NCI-H524 treated with DMSO at 0.1 percent for 48 hours (cell line): Measurements from ENCODE around the gene TRIM54.

Experiments used
- DNase-seq: peaks from one replicate; lab custom pipeline; 2025; lab: John Stamatoyannopoulos, UW

The TRIM54 gene, protein sequence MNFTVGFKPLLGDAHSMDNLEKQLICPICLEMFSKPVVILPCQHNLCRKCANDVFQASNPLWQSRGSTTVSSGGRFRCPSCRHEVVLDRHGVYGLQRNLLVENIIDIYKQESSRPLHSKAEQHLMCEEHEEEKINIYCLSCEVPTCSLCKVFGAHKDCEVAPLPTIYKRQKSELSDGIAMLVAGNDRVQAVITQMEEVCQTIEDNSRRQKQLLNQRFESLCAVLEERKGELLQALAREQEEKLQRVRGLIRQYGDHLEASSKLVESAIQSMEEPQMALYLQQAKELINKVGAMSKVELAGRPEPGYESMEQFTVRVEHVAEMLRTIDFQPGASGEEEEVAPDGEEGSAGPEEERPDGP

DNA sequence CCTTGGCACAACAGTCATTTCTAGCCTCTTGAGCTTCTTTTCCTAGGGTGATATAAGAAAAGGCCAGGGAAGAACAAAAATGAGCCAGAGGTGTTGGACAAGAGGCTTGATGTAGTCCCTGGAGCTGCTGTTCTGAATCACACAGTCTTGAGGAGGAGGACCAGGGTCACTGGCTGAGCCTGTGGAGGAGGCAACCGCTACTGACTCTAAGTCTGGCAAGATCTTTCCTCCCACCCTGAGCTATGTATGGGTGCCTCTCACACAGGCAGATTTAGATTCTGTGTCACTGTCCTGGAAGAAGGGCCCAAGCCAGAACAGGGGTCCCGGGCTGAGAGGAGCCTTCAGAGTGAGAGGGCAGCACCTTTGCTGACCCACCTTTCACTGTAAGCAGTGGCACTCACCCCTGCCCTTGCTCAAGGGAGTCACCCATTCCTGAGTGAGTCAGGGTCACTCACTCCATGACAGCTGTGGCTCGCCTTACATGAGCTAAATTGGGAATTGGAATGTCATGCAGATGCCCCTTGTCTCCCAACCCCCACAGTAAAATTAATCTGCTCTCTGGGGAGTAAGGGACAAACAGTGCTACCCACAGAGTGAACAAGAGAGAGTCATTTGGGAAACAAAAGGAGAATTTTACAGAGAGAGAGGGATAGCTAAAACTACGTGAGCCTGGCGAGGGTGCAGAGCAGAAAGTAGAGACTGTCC lies at the start of gene TRIM54:
Gene TRIM54, plus strand, starts transcription at position 575 of the 705 bp plus-strand sequence. CDS start 303 bp downstream, outside the sequence.
- no peak for DNase-seq

DNA sequence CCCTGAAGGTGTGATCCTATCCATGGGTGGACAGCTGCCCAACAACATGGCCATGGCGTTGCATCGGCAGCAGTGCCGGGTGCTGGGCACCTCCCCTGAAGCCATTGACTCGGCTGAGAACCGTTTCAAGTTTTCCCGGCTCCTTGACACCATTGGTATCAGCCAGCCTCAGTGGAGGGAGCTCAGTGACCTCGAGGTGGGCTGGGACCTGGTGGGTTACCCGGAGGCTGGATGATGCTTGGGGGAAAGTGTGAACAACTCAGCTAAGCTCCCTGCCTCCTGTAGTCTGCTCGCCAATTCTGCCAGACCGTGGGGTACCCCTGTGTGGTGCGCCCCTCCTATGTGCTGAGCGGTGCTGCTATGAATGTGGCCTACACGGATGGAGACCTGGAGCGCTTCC lies 48.9 kb upstream of the TRIM54 start:
- DNase-seq: no peak

DNA sequence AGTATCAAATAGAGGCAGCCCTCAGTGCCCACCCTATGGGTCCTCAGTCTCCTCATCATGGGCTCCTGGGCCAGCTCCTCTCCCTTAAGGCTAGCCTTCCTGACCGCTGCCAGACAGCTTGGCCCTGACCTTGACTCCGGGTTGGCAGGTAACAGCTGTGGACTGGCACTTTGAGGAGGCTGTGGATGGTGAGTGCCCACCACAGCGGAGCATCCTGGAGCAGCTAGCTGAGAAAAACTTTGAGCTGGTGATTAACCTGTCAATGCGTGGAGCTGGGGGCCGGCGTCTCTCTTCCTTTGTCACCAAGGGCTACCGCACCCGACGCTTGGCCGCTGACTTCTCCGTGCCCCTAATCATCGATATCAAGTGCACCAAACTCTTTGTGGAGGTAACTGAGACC lies 46.1 kb upstream of the TRIM54 start:
- no peak for DNase-seq

DNA sequence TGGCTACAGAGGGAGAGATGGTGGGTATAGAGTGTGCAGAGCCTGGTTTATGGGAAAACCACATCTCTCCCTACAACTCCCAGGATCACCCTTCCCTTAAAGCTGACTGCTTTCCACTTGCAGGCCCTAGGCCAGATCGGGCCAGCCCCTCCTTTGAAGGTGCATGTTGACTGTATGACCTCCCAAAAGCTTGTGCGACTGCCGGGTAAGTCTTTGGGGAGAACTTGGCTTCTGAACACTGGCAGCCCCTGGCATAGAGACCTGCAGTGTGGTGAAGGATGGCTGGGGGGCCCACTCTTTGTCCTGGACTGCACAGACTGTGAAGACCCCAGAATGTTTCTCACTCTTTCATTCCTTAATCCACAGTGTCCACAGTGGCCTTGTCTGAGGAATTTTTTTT lies 45.6 kb upstream of the TRIM54 start:
- DNase-seq: no peak

DNA sequence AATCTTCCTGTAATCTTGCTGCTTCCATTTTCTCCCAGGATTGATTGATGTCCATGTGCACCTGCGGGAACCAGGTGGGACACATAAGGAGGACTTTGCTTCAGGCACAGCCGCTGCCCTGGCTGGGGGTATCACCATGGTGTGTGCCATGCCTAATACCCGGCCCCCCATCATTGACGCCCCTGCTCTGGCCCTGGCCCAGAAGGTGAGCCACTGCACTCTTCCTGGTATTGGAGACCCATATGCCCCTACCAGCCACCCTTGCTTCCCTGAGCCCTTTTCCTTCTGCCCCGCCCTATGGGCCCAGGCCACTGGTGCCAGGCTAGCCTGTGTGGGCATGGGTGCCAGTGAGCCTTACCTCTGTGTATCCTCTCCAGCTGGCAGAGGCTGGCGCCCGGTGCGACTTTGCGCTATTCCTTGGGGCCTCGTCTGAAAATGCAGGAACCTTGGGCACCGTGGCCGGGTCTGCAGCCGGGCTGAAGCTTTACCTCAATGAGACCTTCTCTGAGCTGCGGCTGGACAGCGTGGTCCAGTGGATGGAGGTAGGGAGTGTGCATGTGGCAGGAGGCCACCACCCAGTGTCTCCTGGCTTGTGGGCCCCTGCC lies 44.8 kb upstream of the TRIM54 start:
- DNase-seq: no peak

DNA sequence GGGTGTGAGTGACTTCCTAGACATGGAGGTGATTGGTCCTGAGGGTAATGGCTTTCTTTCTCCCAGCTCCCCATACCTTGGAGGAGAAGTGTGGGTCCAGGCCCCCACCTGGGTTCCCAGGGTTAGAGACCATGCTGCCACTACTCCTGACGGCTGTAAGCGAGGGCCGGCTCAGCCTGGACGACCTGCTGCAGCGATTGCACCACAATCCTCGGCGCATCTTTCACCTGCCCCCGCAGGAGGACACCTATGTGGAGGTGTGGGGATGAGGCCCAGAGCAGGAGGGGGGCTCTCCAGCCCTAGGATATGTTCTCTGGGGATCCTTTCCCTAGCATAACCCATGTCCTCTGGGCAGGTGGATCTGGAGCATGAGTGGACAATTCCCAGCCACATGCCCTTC lies 43.3 kb upstream of the TRIM54 start:
- no peak for DNase-seq

DNA sequence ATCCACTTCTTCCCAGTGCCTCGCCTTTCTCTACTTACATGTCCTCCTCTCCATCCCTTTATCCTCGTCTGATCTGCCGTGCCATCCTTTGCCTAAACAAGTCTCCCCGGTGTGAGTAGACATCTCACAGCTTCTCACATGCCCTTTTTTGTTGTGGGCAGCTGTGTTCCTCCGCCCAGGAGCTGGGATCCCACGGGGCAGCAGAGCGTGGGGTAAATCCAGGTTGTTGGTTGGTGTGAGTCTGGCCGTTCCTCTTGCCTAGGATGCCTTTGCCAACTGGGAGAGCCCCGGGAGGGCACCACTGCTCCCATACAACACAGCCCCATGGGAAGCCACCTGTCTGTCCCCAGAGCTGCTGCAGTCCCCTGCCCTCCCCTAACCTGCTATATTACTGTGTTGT lies 41.8 kb upstream of the TRIM54 start:
- no peak for DNase-seq

DNA sequence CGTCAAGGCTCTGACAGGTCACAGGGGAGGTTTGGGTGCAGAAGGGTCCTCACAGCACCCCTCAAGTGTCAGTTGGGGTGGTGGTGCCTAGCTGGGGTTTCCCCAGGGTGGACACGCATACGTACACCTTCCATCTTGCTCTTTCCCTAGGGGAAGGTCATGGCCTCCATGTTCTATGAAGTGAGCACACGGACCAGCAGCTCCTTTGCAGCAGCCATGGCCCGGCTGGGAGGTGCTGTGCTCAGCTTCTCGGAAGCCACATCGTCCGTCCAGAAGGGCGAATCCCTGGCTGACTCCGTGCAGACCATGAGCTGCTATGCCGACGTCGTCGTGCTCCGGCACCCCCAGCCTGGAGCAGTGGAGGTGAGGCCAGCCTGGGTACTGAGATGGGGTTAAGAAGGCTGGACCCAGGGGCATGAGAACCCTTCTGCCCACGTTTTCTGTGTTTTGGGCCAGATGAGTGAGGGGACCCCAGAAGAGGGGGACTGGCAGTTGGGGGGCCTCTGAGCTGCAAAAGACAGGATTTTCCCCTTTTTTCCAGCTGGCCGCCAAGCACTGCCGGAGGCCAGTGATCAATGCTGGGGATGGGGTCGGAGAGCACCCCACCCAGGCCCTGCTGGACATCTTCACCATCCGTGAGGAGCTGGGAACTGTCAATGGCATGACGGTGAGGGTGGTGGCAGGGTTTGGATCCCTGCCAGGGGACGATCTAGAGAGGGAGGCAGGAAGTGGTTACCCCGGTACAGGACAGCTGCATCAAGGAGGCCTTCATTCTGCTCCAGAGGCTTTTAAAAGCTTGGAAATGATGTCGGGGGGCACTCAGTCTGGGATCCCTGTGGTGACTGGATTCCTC lies 40.2 kb upstream of the TRIM54 start:
- no peak for DNase-seq

DNA sequence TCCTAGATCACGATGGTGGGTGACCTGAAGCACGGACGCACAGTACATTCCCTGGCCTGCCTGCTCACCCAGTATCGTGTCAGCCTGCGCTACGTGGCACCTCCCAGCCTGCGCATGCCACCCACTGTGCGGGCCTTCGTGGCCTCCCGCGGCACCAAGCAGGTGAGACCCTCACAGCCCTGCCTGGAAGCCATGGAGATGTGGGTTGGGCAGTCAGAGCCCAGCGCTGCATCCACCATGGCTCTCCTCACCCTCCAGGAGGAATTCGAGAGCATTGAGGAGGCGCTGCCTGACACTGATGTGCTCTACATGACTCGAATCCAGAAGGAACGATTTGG lies 39.6 kb upstream of the TRIM54 start:
- no peak for DNase-seq

DNA sequence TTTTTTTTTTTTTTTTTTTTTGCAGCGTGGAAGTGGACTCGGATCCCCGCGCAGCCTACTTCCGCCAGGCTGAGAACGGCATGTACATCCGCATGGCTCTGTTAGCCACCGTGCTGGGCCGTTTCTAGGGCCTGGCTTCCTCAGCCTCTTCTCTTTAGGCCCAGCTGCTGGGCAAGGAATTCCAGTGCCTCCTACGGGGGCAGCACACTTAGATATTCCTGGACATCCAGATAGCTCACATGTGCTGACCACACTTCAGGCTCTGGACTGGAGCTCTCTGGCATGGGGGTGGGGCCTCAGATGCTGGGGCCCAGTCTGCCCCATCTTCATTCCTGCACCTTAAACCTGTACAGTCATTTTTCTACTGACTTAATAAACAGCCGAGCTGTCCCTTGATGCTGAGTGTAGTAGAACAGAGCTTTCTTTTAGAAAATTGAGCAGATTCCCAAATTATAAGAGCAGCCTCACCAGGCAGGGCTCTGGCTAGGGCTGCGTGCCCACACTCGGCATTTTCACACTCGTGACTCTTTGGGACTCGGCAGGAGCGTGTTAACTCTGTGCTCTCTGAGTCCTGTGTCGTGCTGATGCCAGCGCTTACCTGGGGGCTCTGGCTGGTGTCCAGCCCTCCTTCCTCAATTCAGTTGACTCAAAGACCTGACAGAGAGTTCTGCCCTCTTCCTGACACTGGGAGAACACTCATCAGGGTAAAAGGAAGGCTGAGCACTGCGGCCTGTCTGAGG lies 38.7 kb upstream of the TRIM54 start:
- no peak for DNase-seq

DNA sequence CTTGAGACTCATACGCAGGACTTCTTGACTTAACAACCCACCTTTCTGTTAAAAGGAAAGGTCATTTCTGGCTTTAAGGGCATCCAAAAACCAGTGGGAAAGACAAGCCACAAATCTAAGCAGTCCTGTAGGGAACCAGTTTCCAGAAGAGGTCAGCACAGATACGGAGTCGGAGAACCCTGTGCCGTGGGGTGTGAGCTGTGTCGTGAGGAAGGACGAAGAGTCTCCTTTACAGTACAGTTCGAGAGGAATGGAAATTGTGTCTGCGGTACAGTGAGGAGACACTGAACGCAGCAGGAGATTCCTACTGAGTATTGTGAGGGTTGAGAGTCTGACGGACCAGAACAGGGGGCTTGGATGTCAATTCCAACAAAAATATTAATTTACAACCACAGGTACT lies 37.1 kb upstream of the TRIM54 start:
- no peak for DNase-seq

DNA sequence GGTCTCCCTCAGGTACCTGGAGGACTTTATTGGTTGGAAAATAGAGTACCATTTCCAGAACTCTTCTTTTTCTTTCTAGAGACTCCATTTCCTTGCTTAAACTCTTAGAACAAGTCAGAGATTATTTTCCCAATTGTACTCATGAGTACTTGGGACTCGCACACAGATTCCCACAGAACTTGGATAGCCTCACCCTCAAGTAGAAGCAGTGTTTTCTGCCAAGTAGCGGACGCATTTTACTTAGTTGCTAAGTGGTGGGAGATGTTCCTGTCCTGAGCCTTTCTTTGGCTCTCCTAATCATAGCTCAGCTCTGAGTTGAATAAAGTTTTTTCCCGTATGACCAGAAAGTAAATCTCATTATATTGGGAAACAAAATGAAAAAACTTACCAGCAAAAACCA lies 36.6 kb upstream of the TRIM54 start:
- no peak for DNase-seq

DNA sequence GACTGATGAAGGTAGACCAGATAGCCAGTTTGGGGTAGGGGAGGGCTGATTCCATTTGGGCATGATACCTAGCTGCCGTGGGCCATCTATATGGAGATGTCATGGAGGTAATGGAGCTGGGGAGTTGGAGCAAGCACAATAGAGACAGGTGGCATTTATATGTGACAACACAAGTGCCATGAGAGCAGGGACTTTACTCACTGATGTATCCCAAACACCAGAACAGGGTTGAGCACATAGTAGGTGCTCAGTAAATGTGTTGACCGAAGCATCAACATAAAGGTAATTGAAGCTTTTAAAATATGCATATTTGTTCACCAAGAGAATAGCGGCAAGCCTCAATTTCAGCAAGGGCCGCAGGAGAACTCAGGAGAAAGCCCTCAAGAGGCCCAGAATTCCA lies 34.3 kb upstream of the TRIM54 start:
- no peak for DNase-seq

DNA sequence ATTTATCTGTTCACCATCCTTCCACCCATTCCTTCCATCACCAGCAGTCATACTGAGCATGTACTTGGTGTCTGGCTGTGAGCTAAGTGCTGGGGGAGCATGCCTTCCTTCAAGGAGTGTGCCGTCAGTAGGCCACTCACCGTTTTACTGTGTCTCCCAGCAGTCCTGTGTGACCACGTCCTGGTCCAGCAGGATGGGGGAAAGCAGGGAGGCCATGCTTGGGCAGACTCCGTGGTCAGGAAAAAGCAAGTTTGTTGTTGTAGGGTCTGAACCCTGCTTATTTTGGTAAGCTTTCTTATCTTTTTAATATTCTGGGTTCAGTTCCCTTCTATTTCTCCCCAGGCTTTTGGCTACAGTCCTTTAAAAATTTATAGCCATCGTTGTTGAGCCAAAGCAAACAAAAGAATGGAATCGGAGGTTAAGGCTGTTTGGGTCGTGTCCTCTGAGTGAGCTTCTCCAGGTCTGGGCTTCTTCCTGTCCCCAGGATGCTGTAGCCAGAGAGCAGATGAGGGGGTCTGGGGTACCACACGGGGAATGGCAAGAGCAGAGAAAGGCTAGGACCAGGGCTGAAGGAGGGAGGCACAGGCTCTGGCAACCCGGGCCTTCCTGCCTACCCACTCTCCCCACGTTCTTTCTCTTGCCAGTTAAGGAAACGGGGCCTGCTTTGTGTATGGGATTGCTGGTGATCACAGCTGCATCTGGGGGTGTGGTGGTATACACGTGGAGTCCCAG lies 32.9 kb upstream of the TRIM54 start:
- DNase-seq: no peak

DNA sequence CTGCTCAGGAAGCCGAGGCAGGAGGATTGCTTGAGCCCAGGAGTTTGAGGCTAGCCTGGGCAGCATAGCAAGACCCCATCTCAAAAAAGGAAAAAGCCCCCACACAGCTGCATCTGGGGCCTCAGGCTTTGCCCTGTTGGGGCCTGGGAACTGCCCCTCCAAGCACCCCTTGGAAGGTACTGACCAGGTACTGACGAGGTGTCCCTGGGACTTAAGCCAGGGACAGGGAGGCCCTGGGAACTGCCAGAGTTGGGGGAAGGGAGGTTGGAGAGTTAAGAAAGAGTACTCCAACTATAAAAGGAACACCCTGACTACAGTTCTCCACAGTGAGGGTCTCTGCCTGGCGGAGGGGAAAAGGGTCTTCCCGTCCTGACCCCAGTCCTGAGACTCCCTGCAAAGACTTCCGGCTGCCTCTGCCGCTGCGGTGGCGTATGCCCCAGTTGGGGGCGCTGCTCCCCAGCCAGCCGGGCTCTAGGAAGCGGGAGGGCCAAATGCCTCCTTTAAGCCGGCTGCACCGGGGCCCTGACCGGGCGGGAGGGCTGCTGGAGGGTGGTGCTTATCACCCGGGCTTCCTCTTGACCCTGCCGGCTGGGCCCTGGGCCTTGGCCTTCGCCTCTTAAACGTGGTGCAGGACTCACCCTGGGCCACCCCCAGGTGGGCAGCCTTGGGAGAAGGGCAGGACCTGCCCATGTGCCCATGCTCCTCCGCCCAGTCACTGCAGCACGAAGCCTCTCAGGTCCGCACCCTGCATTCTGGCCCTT lies 32.2 kb upstream of the TRIM54 start:
- no peak for DNase-seq

DNA sequence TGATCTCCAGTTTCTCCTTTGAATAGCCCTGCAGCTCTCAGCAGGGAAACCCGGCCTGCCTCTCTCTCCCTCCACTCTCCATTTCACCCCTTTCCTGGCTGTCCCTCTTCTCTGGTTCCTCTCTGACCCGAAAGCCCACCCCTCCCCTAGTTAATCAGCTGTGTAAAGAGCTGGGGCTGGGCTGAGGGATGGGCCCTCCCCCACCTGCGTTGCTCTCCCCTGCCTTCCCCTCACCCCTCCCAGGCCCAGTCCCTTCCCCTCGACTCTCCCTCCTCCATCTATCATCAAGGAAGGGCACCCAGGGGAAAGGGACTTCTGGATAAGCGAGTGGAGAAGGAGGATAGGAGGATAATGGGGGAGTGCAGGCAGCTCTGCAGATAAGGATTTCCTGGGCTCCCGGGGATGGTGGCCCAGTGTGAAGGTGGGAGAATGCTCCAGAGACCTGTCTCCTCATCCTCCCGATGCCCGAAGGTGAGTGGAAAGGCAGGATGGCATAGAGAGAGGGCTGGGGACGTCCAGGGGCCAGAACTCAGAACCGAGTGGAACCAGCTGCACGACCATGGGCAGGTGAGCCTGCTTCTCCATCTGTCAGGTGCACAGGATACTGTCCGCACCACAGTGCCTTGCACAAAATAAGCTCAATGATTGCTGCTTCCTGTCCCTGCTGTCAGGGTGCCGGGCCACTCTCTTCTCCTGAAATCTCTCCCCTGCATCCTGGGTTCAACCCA lies 31.4 kb upstream of the TRIM54 start:
- no peak for DNase-seq

DNA sequence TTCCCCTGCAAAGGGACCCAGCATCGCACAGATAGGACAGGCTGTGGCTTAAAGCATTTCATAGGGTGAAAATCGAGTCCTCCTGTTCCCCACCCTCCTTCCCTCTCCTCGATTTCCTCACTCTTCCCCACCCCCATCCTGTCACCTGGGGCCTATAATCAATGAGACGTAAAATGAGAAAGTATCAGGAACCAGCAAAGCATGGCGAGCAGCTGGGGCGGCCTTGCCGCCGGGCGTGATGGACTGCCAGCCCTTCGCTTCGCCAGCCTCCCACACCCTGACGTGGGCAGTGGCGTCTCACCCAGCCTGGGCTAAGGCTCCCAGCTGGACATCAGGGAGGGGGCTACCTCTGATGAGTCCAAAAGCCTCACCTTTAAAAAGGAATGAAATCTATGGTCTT lies 30.5 kb upstream of the TRIM54 start:
- DNase-seq: no peak

DNA sequence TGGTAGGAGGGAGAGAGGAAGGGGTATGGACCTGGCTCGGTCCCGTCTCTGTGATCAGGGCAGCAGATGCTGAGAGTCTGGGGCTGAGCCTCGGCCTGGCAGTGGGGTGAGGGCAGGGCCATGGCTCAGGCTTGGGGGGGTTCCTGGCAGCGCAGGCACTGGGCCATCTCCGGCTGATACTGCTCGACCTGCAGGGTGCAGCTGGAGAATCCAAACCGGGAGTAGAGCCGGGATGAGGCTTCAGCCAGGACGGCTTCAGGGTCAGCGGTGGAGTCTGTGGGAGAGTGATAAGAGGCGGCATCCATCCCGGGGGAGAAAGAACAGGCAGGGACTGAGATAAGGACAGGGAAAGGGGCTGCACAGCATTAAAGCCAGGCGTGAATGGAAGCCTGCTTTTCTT lies 27.0 kb upstream of the TRIM54 start:
- DNase-seq: no peak

DNA sequence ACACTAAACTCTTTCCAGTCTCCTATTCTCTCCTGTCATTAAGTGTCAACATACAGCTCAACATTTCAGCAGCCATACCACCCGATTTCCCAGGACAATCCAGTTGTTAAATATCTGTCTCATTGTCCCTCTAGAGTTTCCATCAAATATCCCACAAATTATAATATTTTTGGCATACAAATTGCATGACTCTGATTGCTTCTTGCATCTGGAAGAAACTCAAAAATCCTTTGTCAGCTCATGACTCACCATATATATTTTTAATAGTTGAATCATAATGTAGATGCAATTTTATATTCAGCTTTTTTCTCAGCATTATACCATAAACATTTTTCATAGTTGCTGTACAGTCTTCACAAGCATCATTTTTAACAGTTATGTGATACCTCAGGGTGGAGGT lies 26.6 kb upstream of the TRIM54 start:
- DNase-seq: no peak
